NT2/D1 (cell line): ENCODE results near the gene RGS7.

ENCODE experiments used
- SUZ12 ChIP-seq: IDR thresholded peaks from 2 replicates; pipeline ENCODE4 v1.6.1; 2011; ENCODE audit not compliant: insufficient read length, insufficient read depth; ENCODE audit errors: extremely low read depth
- YY1 ChIP-seq: IDR thresholded peaks from 2 replicates; pipeline ENCODE4 v1.6.1; 2011; ENCODE audit not compliant: insufficient read length, insufficient read depth
- ZNF274 ChIP-seq: IDR thresholded peaks from 2 replicates; pipeline ENCODE4 v1.6.1; 2011; ENCODE audit warnings: mild to moderate bottlenecking, low read depth, low read length

DNA sequence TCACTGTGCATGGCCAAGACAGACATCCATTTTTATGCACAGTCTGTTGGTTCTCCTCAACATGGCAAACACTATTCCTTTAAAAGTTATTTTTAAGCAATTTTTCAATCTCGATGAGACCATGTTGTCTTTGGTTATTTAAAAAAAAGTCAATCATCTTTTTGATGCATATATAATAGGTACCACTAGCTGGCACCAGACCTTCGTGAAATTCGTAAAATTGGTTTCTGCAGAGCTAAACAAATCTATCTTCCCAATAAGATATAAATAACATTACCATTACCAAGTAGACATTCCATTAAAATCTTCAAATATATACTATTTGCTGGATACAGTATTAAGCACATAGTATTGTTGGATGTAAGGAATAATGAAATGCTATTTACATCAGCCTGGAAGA, 525.1 kb downstream of the RGS7 start:
- TF ChIP-seq ZNF274 (no peak), SUZ12 (no peak), YY1 (no peak)
